PC-3 (cell line): ENCODE measurements around the gene CEACAM6.

Source experiments
- CTCF ChIP-seq: fragments of 300-600 bp; sonication (generic); conservative IDR thresholded peaks from 2 replicates; pipeline ENCODE4 v1.5.1; 2017; ENCODE audit warnings: antibody characterized with exemption, low read depth, mild to moderate bottlenecking, low read length
- EZH2phosphoT487 ChIP-seq: fragments of 300-600 bp; sonication (generic); IDR thresholded peaks from 2 replicates; pipeline ENCODE4 v1.6.1; 2018; ENCODE audit warnings: mild to moderate bottlenecking, antibody characterized with exemption, low read length, borderline replicate concordance

GRCh38 chr19:41771410-41771809 lies 16.1 kb downstream of the CEACAM6 start:
- no peak for TF ChIP-seq CTCF
- TF ChIP-seq EZH2phosphoT487 = no peak
